ENCODE results near the gene TAOK1. TPM values are rescaled to one million over a fixed set of nuclear protein-coding genes. Genes with fewer than 3 reads are reported as not detected.
"Not testable (repeated sequence)": the region's sequence is repeated elsewhere in the genome, so short reads cannot be mapped to it uniquely, and the experiment has no call there.

TAOK1 gene
- polyA plus RNA-seq, 2 donors, result 5.4 to 7.9 TPM

- 74 to 78% methylated on average over 2 of the region's 2 CpGs for WGBS, 2 donors
- H3K4me3 ChIP-seq (ENCODE audit: low read depth in 1 of 2, low read length in 2 of 2), result no peak overlapping the region
- H3K9me3 ChIP-seq (ENCODE audit: control insufficient read depth in 2 of 2, insufficient read depth in 1 of 2, low read depth in 1 of 2, low read length in 1 of 2), result no peaks in the 10 kb centered on the region
- no peaks in the 10 kb centered on the region for H3K36me3 ChIP-seq (ENCODE audit: control insufficient read depth in 2 of 2, insufficient read depth in 2 of 2, low read length in 1 of 2)
- no peaks in the 10 kb centered on the region for H3K27me3 ChIP-seq (ENCODE audit: control insufficient read depth in 1 of 2, insufficient read depth in 2 of 2, low read length in 2 of 2)
- H3K4me1 ChIP-seq (ENCODE audit: control insufficient read depth in 2 of 2, insufficient read depth in 2 of 2, low read length in 1 of 2), result no peaks in the 10 kb centered on the region
- no peak overlapping the region for H3K27ac ChIP-seq (ENCODE audit: low read depth in 2 of 2, low read length in 1 of 2)
Measured at GRCh38 chr17:29461483-29462206, 71.5 kb downstream of the TAOK1 start.

- 90 to 93% methylated on average over 3 of the region's 3 CpGs for WGBS, 2 donors
- Histone ChIP-seq H3K27me3 (ENCODE audit: control insufficient read depth in 1 of 2, insufficient read depth in 2 of 2, low read length in 2 of 2) (no peaks in the 10 kb centered on the region), H3K9me3 (ENCODE audit: control insufficient read depth in 2 of 2, insufficient read depth in 1 of 2, low read depth in 1 of 2, low read length in 1 of 2) (no peaks in the 10 kb centered on the region), H3K36me3 (ENCODE audit: control insufficient read depth in 2 of 2, insufficient read depth in 2 of 2, low read length in 1 of 2) (no peaks in the 10 kb centered on the region), H3K4me3 (ENCODE audit: low read depth in 1 of 2, low read length in 2 of 2) (no peak overlapping the region), H3K4me1 (ENCODE audit: control insufficient read depth in 2 of 2, insufficient read depth in 2 of 2, low read length in 1 of 2) (no peaks in the 10 kb centered on the region), H3K27ac (ENCODE audit: low read depth in 2 of 2, low read length in 1 of 2) (no peak overlapping the region)
Measured at GRCh38 chr17:29469276-29469675, 79.1 kb downstream of the TAOK1 start.

GRCh38 chr17:29473437-29473836 is 83.3 kb downstream of the TAOK1 start:
- not testable (repeated sequence) for H3K36me3 ChIP-seq (ENCODE audit: control insufficient read depth in 2 of 2, insufficient read depth in 2 of 2, low read length in 1 of 2)
- WGBS, 2 donors, result 95 to 97% methylated on average over 4 of the region's 4 CpGs

GRCh38 chr17:29474297-29474696 is 84.1 kb downstream of the TAOK1 start:
- H3K27ac ChIP-seq (ENCODE audit: low read depth in 2 of 2, low read length in 1 of 2), result no peak overlapping the region
- no peaks in the 10 kb centered on the region for H3K4me1 ChIP-seq (ENCODE audit: control insufficient read depth in 2 of 2, insufficient read depth in 2 of 2, low read length in 1 of 2)
- no peaks in the 10 kb centered on the region for H3K9me3 ChIP-seq (ENCODE audit: control insufficient read depth in 2 of 2, insufficient read depth in 1 of 2, low read depth in 1 of 2, low read length in 1 of 2)
- WGBS, 2 donors, result 85 to 92% methylated on average over 1 of the region's 1 CpG
- H3K27me3 ChIP-seq (ENCODE audit: control insufficient read depth in 1 of 2, insufficient read depth in 2 of 2, low read length in 2 of 2), result no peaks in the 10 kb centered on the region
- H3K36me3 ChIP-seq (ENCODE audit: control insufficient read depth in 2 of 2, insufficient read depth in 2 of 2, low read length in 1 of 2), result no peaks in the 10 kb centered on the region
- H3K4me3 ChIP-seq (ENCODE audit: low read depth in 1 of 2, low read length in 2 of 2), result no peak overlapping the region

More at GRCh38 chr17:29473437-29473836, 83.3 kb downstream of the TAOK1 start:
- H3K27me3 ChIP-seq (ENCODE audit: control insufficient read depth in 1 of 2, insufficient read depth in 2 of 2, low read length in 2 of 2); H3K9me3 ChIP-seq (ENCODE audit: control insufficient read depth in 2 of 2, insufficient read depth in 1 of 2, low read depth in 1 of 2, low read length in 1 of 2); H3K4me1 ChIP-seq (ENCODE audit: control insufficient read depth in 2 of 2, insufficient read depth in 2 of 2, low read length in 1 of 2); H3K4me3 ChIP-seq (ENCODE audit: low read depth in 1 of 2, low read length in 2 of 2); H3K27ac ChIP-seq (ENCODE audit: low read depth in 2 of 2, low read length in 1 of 2): not testable (repeated sequence)

- Histone ChIP-seq H3K36me3 (ENCODE audit: control insufficient read depth in 2 of 2, insufficient read depth in 2 of 2, low read length in 1 of 2) (no peaks in the 10 kb centered on the region), H3K27me3 (ENCODE audit: control insufficient read depth in 1 of 2, insufficient read depth in 2 of 2, low read length in 2 of 2) (no peaks in the 10 kb centered on the region), H3K27ac (ENCODE audit: low read depth in 2 of 2, low read length in 1 of 2) (no peak overlapping the region), H3K4me1 (ENCODE audit: control insufficient read depth in 2 of 2, insufficient read depth in 2 of 2, low read length in 1 of 2) (no peaks in the 10 kb centered on the region), H3K4me3 (ENCODE audit: low read depth in 1 of 2, low read length in 2 of 2) (no peak overlapping the region), H3K9me3 (ENCODE audit: control insufficient read depth in 2 of 2, insufficient read depth in 1 of 2, low read depth in 1 of 2, low read length in 1 of 2) (no peaks in the 10 kb centered on the region)
- 97% methylated on average over 2 of the region's 2 CpGs for WGBS, 2 donors
Measured at GRCh38 chr17:29475891-29476290, 85.7 kb downstream of the TAOK1 start.

- 64 to 66% methylated on average over 7 of the region's 7 CpGs for WGBS, 2 donors
Measured at GRCh38 chr17:29480249-29480928, 90.2 kb downstream of the TAOK1 start.

GRCh38 chr17:29483503-29483902 is 93.3 kb downstream of the TAOK1 start:
- no peaks in the 10 kb centered on the region for H3K4me1 ChIP-seq (ENCODE audit: control insufficient read depth in 2 of 2, insufficient read depth in 2 of 2, low read length in 1 of 2)
- H3K27ac ChIP-seq (ENCODE audit: low read depth in 2 of 2, low read length in 1 of 2), result no peak overlapping the region
- 83 to 86% methylated on average over 1 of the region's 1 CpG for WGBS, 2 donors
- H3K4me3 ChIP-seq (ENCODE audit: low read depth in 1 of 2, low read length in 2 of 2), result no peak overlapping the region
- H3K9me3 ChIP-seq (ENCODE audit: control insufficient read depth in 2 of 2, insufficient read depth in 1 of 2, low read depth in 1 of 2, low read length in 1 of 2), result no peaks in the 10 kb centered on the region
- no peaks in the 10 kb centered on the region for H3K27me3 ChIP-seq (ENCODE audit: control insufficient read depth in 1 of 2, insufficient read depth in 2 of 2, low read length in 2 of 2)
- peaks cover 2 to 8% of the 10 kb centered on the region in 2 donors for H3K36me3 ChIP-seq (ENCODE audit: control insufficient read depth in 2 of 2, insufficient read depth in 2 of 2, low read length in 1 of 2)

More at GRCh38 chr17:29480249-29480928, 90.2 kb downstream of the TAOK1 start:
- not testable (repeated sequence) for H3K27me3 ChIP-seq (ENCODE audit: control insufficient read depth in 1 of 2, insufficient read depth in 2 of 2, low read length in 2 of 2); H3K36me3 ChIP-seq (ENCODE audit: control insufficient read depth in 2 of 2, insufficient read depth in 2 of 2, low read length in 1 of 2); H3K27ac ChIP-seq (ENCODE audit: low read depth in 2 of 2, low read length in 1 of 2); H3K9me3 ChIP-seq (ENCODE audit: control insufficient read depth in 2 of 2, insufficient read depth in 1 of 2, low read depth in 1 of 2, low read length in 1 of 2); H3K4me3 ChIP-seq (ENCODE audit: low read depth in 1 of 2, low read length in 2 of 2); H3K4me1 ChIP-seq (ENCODE audit: control insufficient read depth in 2 of 2, insufficient read depth in 2 of 2, low read length in 1 of 2)

GRCh38 chr17:29495011-29495410 is 104.8 kb downstream of the TAOK1 start:
- no peak overlapping the region for H3K4me3 ChIP-seq (ENCODE audit: low read depth in 1 of 2, low read length in 2 of 2)
- 85 to 95% methylated on average over 1 of the region's 1 CpG for WGBS, 2 donors
- no peak overlapping the region for H3K27ac ChIP-seq (ENCODE audit: low read depth in 2 of 2, low read length in 1 of 2)
- no peaks in the 10 kb centered on the region for H3K27me3 ChIP-seq (ENCODE audit: control insufficient read depth in 1 of 2, insufficient read depth in 2 of 2, low read length in 2 of 2)
- H3K4me1 ChIP-seq (ENCODE audit: control insufficient read depth in 2 of 2, insufficient read depth in 2 of 2, low read length in 1 of 2), result no peaks in the 10 kb centered on the region
- no peaks in the 10 kb centered on the region for H3K9me3 ChIP-seq (ENCODE audit: control insufficient read depth in 2 of 2, insufficient read depth in 1 of 2, low read depth in 1 of 2, low read length in 1 of 2)
- peaks cover 2% of the 10 kb centered on the region in 2 donors for H3K36me3 ChIP-seq (ENCODE audit: control insufficient read depth in 2 of 2, insufficient read depth in 2 of 2, low read length in 1 of 2)

GRCh38 chr17:29504711-29505110 is 114.5 kb downstream of the TAOK1 start:
- Histone ChIP-seq H3K9me3 (ENCODE audit: control insufficient read depth in 2 of 2, insufficient read depth in 1 of 2, low read depth in 1 of 2, low read length in 1 of 2) (no peaks in the 10 kb centered on the region), H3K36me3 (ENCODE audit: control insufficient read depth in 2 of 2, insufficient read depth in 2 of 2, low read length in 1 of 2) (peaks cover 3 to 5% of the 10 kb centered on the region in 2 donors), H3K4me1 (ENCODE audit: control insufficient read depth in 2 of 2, insufficient read depth in 2 of 2, low read length in 1 of 2) (no peaks in the 10 kb centered on the region), H3K27me3 (ENCODE audit: control insufficient read depth in 1 of 2, insufficient read depth in 2 of 2, low read length in 2 of 2) (no peaks in the 10 kb centered on the region), H3K27ac (ENCODE audit: low read depth in 2 of 2, low read length in 1 of 2) (no peak overlapping the region), H3K4me3 (ENCODE audit: low read depth in 1 of 2, low read length in 2 of 2) (no peak overlapping the region)
- 94 to 98% methylated on average over 1 of the region's 1 CpG for WGBS, 2 donors

- Histone ChIP-seq H3K36me3 (ENCODE audit: control insufficient read depth in 2 of 2, insufficient read depth in 2 of 2, low read length in 1 of 2) (peaks cover 0 to 6% of the 10 kb centered on the region in 2 donors), H3K9me3 (ENCODE audit: control insufficient read depth in 2 of 2, insufficient read depth in 1 of 2, low read depth in 1 of 2, low read length in 1 of 2) (no peaks in the 10 kb centered on the region), H3K27me3 (ENCODE audit: control insufficient read depth in 1 of 2, insufficient read depth in 2 of 2, low read length in 2 of 2) (no peaks in the 10 kb centered on the region), H3K4me1 (ENCODE audit: control insufficient read depth in 2 of 2, insufficient read depth in 2 of 2, low read length in 1 of 2) (no peaks in the 10 kb centered on the region), H3K4me3 (ENCODE audit: low read depth in 1 of 2, low read length in 2 of 2) (no peak overlapping the region), H3K27ac (ENCODE audit: low read depth in 2 of 2, low read length in 1 of 2) (no peak overlapping the region)
- WGBS, 2 donors, result 71% methylated on average over 4 of the region's 4 CpGs
Measured at GRCh38 chr17:29505836-29506235, 115.7 kb downstream of the TAOK1 start.
